COLO668 (cell line): ENCODE data around the gene MTCH2.
A peak's percentile ranks its signal among the peaks of the same experiment; 100 is the strongest.

Source experiments
- DNase-seq: peaks from one replicate; lab custom pipeline; 2025; ENCODE audit not compliant: unreplicated experiment; lab: John Stamatoyannopoulos, UW

The MTCH2 gene

DNA sequence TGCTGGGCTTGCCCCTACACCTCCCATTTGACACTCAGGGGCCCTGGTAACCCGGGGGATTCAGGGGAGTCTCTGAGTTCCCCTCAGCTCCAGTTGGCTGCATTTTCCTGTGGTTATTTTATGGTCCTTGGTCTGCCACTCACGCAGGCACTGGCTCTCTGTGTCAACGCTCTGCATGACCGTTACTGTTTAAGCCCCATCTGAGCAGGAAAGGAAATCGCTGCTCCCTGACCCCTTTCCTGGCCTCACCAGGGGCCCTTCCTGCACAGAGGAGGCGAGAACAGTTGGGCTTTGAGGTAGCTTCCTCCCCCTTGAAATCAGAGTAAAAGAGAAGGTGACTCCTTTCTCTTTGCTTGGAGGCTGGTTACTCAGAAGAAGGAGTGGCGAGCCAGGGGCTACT is 50.6 kb downstream of the MTCH2 start:
- no peak for DNase-seq

DNA sequence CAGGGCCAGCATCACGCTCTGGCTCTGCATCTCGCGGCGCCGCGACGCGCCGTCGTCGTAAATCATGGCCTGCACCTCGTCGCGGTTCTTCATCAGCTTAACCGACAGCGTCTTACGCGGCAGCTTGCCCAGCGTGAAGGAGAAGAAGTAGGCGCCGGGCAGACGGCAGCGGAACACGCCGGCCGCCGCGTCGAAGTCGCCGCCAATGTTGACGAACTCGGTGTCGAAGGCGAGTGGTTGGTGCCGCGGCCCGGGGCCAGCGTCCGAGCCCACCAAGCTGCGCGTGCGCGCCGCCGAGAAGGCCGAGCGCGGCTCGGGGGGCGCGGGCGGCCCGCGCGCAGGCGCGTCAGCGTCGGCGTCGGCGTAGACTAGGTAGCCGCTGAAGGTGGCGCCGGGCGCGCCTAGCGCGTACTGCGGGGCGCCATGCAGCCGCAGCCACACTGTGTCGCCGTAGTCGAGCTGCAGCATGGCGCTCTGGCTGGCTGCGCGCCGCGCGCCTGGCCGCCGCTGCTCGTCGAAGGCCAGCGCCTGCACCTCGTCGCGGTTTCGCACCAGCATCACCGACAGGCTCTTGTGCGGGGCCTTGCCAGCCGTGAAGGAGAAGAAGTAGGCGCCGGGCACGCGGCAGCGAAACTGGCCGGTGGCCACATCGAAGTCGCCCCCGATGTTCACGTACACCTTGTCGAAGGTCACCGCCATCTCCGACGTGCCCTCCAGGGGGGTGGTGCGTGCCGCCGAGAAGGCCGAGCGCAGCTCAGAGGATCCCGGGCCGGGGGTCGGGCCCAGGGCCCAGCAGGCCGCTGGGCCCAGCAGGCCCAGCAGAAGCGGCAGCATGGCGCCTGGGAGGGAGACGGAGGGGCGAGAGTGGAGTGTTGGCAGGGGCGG is 52.1 kb downstream of the MTCH2 start:
- DNase-seq: no peak

DNA sequence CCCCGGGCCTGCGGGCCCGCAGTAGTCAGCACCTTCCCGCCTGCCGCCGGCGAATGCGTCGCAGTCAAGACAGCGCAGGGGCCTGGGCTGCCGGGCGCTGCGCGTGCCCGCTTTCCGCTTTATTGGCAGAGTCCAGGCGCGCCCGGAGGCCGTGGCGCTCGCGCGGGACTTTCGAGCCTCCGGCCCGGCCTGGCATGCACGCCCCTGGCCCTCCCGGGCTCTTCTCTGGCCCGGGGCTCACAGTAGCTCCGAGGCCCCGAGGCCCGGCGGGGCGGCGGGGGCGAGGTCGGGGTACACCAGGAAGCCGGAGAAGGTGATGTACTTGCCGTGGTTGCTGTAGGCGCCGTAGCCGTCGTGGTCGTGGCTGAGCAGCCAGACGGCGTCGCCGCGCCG is 52.8 kb downstream of the MTCH2 start:
- no peak for DNase-seq

DNA sequence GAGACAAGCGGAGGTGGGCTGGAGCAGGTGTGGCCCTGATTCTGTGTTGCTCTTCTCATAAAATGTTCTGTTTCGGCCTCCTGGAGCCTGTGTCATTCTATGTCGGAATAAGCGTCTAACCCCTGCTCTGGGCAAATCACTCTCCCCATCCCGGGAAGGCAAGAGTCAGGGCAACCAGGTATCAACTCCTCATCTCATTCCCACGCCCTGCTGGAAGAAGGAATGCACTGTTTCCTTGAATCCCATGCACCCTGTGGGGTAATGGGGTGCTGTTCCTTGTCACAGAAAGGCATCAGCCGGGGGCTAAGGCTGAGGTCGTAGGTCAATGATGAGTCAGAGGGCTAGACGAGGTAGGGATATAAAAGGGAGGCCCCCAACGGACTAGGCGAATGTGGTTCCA is 53.2 kb downstream of the MTCH2 start:
- DNase-seq: no peak

DNA sequence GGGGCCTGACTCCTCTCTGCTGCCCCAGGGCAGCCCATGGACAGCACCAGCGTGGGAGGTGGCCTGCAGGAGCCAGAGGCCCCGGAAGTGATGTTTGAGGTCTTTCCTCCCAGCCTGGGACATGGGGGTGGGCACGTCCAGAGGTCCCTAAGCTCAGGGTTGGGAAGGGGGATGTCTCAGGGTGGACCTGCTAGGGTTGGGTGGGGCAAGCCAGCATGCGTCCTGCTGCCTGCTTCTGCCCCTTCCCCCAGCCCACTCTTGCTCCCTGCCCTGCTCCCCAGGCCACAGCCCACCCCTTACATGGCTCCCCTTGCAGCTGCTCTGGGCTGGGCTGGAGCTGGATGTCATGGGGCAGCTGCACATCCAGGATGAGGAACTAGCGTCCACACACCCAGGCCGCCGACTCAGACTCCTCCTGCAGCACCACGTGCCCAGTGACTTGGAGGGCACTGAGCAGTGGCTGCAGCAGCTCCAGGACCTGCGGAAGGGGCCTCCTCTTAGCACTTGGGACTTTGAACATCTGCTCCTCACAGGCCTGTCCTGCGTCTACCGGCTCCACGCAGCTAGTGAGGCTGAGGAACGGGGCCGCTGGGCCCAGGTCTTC is 54.5 kb downstream of the MTCH2 start:
- DNase-seq: no peak

DNA sequence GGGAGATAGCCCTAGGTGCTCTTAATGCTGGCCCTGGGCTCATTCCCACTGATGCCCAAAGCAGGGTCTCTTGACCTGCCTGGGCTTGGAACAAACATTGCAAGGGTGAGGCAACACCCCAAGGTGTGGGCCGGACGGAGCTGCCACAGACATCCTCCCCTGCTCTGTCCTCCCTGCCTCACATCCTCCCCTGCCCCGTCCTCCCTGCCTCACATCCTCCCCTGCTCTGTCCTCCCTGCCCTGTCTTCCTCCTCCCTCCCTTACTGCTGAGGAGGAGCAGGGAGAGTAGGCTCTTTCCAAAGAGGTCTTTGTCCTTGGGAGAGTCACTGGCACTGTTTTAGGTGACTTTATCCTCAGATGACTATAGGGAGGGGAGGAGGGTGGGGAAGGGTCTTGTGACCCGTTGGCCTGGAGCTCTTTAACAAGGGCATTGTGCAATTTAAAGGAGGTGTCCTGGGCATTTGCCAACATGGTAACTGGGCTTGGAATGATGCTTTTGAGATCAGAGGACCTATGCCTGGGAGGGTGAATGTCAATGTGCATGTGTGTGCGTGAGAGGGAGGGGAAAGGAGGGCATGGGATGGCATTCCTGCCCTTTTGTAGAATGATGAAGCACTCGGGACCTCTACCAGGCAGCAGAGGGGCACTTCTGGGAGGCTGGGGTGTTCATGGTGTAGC is 55.2 kb downstream of the MTCH2 start:
- DNase-seq: no peak

DNA sequence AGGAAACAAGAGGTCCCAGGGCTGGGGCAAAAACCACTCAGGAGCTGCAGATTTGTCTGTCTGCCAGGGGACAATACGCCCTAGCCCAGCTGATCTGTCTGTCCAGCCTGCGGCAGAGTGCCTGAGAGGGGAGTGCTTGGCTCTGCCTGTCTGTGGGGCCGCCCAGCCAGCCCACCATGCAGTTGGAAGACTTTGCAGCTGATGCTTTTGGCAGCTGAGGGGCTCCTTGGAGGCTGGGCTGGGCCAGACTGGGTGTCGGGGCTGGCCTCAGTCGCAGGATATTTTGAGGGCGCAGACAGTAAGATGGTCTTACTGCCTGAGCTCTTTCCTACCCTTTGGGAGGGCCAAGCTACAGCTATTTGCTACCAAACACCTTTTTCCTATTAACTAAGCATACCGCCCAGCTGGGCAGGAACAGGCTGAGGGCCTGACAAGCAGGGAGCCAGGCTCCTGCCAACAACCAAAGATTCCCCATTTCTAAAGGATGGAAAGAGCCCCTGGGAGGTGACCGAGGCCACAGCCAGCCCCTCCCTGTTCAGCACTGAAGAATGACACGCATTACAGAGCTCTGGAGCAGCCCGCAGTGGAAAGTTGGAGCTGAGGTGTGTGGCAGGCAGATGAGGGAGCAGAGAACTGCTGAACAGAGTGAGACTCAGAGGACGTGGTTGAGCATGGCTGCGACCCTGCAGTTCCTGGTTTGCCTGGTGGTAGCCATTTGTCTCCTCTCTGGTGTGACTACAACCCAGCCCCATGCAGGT is 56.1 kb downstream of the MTCH2 start, which contains the start of gene FAM180B:
TSS of gene FAM180B (plus strand) at position 581 of the 758 bp plus-strand sequence. CDS start at position 672, 91 bp downstream.
- no peak for DNase-seq

DNA sequence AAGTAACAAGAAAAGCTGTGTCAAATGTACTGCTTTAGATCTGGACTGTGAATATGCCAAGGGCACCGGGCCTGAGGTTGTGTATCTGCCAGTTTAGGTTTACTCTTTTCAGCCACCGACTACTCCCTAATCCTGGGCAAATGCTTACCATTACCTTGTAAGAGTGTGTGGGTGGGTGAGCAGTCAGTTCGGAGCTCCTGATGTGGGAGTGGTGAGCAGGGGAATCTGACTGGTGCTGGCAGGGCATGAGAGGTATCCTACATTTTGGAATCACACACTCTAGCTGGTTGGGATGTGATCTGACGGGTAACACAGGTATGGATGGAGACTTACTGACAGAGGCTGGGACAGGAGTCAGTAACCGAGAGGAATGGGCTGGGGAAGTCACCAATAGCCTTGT is 58.5 kb downstream of the MTCH2 start:
- no peak for DNase-seq

DNA sequence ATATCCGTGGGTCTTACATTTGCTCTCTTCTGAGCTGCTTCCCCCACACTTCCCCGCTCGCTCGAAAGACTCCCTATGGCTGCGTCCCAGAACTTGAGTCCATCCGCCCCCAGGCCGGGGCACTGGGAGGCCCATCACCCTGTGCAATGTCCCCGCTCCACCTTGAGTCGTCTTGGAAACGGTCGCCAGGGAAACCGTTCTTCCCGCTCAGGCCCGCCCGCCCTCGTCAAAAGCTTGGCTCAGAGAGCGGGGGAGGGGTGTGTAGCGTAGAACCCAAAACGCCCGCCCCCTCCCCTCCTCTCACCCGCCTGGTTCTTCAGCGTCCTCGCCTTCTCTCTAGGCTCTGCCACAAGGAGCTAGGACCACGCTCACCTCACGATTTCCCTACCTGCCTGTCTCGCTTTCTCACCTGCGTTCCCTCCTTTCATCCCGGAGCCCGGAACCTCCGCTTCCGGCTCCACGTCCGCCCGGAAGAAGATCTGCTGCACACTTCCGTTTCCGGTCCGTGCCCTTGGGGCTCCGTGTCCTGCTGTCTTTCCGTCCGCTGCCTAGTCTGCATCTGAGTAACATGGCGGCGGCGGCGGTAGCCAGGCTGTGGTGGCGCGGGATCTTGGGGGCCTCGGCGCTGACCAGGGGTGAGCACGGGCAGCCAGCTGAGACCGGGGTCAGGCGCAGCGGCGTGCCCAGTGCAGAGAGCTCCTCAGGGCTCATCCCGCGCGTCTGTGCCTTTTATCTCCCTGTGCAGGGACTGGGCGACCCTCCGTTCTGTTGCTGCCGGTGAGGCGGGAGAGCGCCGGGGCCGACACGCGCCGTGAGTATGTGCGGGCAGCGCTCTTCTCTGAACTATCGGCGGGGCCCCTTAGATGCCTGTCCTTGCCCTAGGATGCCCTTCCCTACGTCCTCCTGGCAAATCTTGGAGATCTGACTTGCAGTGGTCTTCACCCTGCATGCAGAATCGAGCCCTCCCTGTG is 63.5 kb downstream of the MTCH2 start, which contains the start of the genes KBTBD4 and NDUFS3:
TSS of gene KBTBD4 (minus strand) at position 447 of the 971 bp plus-strand sequence. CDS start at position 428, 19 bp downstream.
TSS of gene NDUFS3 (plus strand) at position 551 of the 971 bp plus-strand sequence. CDS start at position 569, 18 bp downstream.
- DNase-seq: peak; percentile 95

DNA sequence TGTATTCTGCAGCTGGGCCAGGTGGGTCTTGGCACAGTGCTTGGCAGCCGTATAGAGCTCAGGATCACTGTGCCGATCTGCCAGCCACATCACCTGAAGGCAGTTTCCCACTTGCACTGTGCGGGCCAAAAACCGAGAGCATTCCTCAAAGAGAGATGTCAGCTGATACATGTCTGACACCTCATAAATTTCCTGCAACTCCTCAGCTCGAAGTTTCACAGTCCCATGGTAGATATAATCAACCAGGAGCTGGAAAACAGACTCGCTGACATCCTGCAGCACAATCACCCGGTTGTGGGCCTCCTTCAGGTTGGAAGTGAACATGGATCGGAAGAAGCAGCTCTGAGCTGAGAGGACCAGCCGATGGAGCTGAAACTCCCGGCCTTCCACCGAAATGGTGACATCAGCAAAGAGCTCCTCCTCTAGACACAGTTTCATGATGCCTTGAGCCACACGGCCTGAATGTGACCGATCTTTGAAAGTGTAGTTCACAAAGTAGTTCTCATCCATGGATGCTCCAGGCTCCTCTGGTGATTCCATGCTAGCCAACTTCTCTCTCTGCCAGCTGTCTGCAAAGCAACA is 64.8 kb downstream of the MTCH2 start:
- DNase-seq: no peak

DNA sequence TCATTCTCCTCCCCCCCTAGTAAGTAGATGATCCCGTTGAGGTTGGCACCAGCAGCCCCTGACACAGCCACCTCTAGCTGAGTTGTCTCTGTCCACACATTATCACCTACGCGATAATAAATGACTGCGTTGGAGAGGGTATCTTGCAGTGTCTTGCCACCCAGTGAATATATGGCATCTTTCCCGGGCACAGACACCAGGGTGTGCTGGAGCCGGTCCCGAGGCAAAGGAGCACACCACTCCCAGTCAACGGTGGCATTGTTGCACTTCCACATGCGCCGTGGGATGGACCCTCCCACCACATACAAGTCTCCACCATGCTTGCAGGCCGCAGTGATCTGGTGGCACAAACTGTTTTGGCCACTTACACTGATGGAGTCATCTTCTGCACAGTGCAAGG is 69.0 kb downstream of the MTCH2 start:
- DNase-seq: no peak

DNA sequence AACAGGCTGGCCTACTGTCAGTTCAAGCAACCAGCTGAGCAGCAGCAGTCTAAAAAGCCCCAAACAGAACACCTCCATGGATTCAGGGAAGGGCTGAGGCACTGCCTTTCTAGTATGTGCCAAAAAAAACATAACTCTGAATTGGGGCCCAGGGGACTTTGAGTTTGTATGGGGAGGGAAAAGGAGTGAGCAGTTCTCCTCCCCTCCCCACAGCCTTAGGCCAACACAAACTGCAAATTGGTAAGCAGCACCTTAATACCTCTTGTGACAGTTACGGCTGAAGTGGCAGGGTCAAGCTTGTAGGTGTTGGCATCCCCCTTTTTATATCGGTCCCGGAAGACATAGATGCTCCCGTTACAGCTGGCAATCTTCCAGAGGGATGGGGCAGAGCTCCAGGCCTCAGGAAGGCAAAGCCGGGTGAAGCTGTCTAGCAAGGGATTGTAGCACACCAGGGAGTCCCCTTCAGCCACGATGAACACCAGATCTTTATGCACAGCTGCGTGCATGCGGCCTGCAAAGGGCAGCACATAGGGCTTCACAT is 69.6 kb downstream of the MTCH2 start:
- DNase-seq: no peak

DNA sequence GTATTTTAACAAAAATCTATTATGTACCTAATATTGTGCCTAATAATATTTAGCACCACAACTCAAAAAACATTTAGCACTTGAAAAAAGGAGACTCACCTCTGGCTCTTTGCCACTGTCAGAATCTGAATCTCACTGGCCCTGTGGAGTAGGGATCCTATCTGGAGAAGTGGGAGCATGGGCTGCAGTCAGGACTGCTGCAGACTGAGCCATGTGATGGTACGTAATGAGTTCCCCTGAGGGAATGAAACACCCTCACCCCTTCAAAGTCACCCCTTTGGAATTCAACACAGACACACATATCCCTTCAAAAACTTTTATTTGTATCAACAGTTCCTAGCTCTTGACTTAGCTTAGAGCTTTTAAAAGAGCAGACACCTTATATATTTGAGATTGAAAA is 70.5 kb downstream of the MTCH2 start:
- DNase-seq: no peak

DNA sequence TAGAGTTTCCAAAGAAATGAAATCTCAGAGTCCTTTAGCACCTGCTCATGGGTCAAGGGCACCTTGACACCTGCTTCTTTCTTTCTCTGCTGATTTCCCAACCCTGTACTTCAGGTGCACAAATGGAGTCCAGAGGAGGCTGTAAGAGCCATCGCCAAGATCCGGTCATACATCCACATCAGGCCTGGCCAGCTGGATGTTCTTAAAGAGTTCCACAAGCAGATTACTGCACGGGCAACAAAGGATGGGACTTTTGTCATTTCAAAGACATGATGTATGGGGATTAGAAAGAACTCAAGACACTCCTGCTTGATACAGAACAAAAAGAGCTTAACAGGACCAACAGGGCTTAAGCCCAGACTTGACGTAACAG is 71.0 kb downstream of the MTCH2 start:
- no peak for DNase-seq

DNA sequence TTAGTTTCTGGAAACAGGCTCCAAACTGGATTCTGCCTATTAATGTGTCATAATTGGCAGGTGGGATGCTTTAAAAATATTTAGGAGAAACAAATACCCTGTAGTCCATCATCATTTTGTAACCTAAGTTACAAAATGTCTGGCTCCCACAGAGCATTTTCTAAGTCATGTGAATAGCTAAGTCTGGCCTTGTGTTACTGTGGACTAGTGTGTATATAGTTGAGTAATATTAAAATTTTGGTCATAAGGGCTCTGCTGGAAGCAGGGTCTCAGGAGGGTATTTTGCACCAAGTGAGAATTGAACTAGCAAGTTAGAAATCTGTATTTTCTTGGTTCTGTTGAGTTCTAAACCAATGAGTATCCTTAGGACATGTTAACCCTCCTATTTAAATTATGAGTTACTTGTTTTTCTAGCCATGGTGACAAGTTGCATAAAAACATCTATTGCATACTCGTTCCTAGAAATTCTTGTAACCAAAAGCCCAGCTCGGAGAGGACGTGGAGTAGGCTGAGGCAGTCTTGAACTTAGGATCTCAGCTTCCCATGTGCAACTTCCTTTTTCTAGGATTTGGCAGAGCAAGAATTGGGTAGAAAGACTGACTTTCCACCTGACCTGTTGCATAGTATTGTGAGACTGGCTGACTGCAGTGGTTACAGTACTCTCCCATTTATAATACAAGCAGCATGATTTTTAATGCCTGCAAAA is 71.6 kb downstream of the MTCH2 start:
- no peak for DNase-seq

DNA sequence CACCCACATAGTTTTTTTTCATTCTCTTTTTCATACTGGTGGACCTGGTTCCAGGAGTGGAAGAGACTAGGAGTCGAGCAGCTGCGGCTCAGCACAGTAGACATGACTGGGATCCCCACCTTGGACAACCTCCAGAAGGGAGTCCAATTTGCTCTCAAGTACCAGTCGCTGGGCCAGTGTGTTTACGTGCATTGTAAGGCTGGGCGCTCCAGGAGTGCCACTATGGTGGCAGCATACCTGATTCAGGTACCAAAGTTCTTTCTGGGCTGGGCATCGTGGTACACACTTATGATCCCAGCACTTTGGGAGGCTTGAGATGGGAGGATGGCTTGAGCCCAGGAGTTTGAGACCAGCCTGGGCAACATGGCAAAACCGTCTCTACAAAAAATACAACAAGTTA is 72.7 kb downstream of the MTCH2 start:
- no peak for DNase-seq
